Endothelial cell of hepatic sinusoid (primary cell): ENCODE data around the gene QKI.

Source experiments
- in situ Hi-C: cut with HindIII; loops from 2 replicates; pipeline ENCODE4 v1.10.0; 2017; ENCODE audit warnings: low sequenced_read_pairs

QKI gene

DNA sequence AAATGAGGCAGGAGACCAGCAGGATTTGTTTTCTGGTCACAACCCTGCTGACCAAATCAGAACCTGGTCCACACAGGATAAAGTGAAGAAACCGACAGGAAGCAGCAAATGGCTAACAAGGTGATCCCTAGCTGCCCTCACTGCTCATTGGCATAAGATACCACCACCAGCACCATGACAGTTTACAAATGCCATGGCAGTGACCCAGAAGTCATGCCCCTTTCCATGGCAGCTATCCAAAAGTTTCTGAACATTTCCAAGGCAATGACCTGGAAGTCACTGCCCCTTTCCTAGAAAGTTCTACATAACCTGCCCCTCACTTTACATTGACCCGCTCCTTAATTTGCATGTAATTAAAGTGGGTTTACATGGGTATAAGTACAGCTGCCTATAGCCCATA is 185.2 kb downstream of the QKI start:
- in situ Hi-C loops = no loop called here

DNA sequence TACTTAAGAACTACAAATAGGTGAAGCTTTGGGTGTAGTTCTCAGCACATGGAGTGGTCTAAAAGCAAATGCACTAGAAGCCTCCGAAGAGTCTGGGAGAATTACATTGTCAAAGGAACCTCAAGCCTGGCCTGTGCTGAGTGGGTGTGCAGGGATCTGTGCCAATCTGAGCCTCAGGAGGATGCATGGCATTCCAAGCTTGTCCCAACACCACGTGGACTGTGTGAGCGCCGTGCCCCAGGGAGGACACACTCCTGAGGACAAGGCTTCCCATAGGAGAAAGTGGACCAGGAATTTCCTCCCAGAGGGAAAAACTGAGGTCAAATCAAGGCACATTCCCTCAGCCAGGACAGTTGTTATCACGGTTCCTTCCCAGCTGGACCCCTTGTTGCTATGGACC is 185.8 kb downstream of the QKI start:
- in situ Hi-C loops = no loop called here

DNA sequence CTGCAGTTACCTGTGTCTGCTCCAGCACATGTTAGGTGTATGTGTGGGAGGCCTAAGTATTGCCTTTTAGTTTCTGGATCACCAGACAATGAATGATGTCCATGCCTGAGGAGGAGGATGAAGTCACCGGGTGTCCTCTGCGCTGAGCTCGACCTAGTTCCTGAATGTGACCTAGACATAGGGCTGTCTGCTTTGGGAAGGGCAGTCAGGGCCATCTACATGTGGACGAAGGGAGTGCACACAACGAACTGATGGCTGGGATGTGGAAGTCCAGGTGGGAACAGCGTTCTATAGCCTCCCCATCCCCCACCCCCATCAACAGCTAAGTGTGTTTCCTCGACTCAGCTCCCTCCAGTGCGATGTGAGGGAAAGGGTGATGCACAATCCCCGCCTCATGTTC is 186.3 kb downstream of the QKI start:
- in situ Hi-C loops = no loop called here

DNA sequence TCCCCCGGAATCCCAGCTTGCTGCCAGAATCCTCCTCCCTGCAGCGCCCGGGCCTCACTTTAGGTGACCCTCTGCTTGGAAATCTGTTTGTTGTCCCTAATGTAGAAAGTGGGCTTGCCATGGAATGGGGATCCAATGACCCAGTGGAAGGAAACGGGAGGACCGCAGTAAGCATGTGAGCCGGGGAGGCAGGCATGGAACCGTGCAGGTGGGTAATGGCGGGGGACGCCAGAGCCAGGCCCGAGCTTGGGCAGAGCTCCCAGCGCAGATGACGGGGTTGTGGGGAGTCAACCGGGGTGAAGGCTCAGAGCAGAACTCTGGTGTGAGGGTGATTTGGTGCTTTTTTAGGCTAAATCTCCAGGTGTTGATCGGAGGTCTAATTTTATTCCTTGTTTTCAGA is 188.3 kb downstream of the QKI start:
- in situ Hi-C loops = no loop called here

DNA sequence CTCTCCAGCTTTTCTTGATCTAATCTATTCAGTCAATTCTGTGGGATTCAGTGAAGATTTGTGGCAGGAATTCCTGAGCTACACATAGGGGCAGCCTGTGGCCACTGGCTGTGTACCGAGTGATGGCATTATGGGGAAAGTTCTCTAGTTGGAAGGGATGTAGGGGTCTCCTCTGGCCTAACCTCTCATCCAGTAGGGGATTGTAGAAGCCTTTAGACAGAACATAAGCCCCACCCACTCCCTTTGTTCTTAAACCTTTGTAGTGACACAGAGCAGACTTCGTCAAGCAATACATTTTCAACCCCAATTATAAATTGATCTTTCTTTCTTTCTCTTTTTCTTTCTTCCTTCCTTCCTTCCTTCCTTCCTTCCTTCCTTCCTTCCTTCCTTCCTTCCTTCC is 188.9 kb downstream of the QKI start:
- in situ Hi-C loops = no loop called here

DNA sequence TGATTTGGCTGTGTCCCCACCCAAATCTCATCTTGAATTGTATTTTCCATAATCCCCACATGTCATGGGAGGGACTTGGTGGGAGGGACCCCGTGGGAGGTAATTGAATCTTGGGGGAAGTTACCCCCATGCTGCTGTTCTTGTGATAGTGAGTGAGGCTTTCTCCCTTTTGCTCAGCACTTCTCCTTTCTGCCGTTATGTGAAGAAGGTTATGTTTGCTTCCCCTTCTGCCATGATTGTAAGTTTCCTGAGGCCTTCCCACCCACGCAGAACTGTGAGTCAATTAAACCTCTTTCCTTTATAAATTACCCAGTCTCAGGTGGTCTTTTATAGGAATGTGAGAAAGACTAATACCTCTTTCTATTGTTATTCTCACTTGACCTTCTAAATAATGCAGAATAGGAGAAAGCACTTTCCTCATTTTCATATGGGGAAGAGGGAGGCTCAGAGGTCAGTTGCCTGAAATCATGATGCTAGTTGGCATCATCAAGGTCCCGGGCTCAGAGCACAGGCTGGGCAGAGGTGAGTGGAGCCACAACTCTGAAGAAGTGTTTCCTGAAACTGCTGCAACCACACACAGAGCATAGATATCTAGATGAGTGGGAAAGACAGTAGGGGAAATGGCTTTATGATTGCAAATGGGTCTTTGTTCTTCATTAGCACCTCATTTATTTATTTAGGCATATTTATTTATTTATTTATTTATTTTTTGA is 191.0 kb downstream of the QKI start:
- in situ Hi-C loops = no loop called here

DNA sequence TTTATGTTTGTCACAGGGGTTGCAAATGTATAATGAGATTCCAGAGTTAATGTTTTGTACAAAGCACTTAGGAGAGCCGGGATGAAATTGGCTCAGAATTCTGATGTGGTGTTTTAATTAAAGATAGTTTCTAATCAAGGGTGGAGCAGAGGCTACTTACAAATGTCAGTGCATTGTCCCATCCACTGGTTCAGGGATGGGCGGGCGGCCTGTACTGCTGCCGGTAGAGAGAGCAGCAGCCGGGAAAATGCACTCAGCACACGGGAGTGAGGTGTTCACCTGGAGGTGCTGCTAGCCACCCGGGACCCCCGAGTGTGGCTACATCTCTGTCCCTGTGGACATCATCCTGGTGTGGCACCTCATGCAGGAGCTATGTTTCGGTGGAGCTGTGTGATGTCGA is 193.3 kb downstream of the QKI start:
- in situ Hi-C loops = no loop called here

DNA sequence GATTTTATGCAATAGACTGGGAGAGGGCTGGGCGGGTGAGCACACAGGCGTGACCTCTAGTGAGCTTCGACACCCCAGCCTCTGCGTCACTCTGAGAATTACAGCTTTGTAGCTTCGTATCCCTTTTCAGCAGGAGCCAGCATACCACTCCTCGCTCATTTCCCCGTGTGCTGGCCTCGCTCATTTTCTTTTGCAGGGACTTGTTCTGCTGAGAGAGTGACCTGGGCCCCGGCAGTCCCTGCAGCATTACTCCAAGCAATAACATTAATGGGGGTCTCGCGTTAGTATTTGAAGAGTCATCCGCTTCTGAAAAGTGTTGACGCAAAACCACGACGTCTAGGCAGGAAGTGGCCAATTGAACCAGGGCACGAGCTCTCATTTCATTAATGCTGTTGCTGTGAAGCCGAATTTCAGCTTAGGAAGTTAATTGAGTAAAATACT is 193.7 kb downstream of the QKI start:
- in situ Hi-C loops = no loop called here

DNA sequence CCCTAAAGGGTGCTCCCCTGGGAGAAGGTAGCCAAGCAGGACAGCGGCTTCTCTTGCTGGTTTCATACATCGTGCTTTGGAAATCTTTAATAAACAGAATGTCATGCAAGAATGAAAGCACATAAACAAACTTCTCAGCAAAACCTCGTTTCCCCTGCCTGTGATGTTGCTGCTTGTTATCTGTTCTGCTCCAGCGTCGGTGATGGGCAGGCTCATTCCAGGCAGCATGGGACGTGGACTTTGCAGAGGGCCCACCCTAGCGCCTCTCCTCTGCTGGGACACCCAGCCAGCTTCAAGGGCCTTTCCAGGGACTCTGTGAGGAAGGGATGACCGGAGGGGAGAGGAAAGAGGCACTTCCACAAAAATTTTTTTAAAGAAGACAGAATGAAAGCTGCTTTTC is 197.7 kb downstream of the QKI start:
- in situ Hi-C loops = no loop called here

DNA sequence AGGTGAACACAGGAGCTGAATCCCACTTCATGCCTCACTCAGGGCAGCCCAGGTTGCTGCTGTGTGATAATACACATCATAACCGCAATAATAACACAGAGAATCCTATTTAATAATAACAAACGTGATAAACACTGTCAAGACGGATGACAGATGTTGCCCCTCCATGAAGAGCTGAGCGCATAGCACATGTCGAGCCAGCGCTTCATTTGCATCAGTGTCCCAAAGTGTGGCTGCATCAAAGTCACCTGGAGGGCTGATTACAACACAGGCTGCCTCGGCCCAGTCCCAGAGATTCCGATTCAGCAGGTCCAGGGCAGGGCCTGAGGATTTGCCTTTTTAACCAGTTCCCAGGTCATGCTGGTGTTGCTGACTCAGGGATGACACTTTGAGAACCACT is 198.5 kb downstream of the QKI start:
- in situ Hi-C loops = no loop called here

DNA sequence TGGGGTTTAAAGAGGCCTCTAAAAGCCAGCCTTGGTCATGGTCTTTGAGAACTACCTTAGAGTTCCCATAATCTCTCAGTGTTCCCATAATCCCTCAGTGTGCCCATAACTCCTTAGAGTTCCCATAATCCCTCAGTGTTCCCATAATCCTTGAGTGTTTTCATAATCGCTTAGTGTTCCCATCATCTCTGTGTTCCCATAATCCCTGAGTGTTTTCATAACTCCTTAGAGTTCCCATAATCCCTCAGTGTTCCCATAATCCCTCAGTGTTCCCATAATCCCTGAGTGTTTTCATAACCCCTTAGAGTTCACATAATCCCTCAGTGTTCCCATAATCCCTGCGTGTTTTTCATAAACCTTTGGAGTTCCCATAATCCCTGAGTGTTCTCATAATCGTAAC is 199.2 kb downstream of the QKI start:
- in situ Hi-C loops = no loop called here

DNA sequence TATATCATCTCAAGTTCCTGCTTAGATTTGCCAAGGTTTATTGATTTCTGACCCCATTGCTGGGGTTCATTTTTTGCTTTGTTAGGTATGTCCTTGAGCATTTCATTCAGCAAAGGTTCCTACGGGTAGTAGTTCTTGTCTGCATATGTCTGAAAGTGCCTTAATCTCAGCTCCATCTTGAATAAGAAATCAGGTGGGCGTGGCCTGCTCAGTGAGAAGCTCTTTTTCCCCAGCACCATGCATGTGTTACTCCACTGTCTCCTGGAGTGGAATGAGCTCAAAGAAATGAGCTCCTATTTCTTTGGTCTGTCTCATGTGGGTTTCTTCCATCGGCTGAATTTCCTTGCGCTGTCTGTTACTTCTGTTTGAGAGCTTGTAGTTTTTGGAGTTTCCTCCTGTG is 201.9 kb downstream of the QKI start:
- in situ Hi-C loops = no loop called here

DNA sequence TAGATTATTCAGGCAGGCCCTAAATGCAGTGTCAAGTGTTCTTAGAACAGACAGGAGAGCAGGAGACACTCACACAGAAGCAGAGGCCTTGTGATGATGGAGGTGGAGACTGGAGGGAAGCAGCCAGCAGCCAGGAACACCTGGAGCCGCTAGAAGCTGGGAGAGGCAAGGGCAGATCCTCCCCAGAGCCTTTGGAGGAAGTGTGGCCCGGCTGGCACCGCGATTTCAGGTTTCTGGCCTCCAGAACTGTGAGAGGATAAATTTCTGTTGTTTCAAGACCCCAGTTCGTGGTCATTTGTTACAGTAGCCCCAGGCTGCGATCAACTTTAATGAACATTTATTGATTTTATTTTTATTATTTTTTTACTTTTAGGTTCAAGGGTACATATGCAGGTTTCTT is 203.0 kb downstream of the QKI start:
- in situ Hi-C loops = no loop called here

DNA sequence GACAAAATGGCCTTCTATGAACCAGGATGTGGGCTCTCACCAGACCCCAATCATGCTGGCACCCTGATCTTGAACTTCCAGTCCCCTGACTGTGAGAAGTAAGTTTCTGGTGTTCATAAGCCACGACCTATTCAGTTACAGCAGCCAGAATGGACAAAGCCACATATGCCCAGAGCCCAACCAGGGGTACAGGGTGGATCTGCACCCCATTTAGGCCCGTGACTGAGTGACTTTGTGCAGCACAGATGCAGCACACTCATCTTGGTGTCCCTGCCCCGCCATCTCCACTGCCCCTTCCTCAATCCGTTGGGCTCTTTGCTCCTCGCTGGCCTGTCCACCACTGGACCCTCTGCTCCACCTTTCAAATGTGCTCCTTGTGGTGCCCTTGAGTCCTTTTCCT is 205.6 kb downstream of the QKI start:
- in situ Hi-C loops = no loop called here

DNA sequence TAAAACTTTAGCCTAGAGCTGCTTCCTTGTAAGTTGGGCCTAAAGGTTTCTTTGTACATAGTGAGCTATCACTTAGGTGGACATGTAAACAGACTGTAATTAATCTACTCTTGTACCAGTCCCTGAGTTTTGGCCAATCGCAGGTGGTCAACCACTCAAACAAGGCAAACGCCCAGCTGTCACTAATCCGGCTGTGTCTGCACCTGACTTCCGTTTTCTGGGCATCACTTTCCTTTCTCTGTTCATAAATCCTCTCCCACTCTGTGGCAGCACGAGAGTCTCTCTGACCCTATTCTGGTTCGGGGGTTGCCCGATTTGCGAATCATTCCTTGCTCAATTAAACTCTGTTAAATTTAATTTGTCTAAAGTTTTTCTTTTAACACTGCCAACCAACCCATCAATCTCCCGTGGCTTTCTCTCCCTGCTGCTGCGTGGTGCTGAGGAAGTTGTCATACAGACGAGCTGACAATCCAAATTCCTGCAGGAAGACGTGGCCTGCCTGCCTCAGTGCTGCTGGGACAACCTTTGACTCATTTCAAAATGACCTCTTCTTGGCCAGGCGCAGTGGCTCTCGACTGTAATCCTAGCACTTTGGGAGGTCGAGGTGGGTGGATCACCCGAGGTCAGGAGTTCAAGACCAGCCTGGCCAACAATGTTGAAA is 206.3 kb downstream of the QKI start:
- in situ Hi-C loops = no loop called here

DNA sequence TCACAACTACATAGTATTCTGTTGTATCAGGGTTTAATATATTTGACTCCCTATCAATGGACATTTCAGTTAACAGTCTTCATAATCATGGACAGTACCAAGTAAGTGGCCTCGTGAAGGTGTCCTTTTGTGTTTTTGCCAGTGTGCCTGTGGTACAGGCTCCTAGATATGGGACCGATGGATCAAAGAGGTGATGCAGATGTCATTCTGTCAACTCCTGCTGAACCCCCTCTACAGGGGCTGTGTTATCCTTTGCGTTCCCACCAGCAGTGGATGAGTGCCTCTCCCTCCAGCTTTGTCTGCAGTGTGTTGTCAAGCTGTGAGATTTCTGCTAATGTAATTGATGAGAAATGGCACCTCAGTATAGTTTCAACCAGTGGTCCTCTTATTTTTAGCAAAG is 210.7 kb downstream of the QKI start:
- in situ Hi-C loops = no loop called here

DNA sequence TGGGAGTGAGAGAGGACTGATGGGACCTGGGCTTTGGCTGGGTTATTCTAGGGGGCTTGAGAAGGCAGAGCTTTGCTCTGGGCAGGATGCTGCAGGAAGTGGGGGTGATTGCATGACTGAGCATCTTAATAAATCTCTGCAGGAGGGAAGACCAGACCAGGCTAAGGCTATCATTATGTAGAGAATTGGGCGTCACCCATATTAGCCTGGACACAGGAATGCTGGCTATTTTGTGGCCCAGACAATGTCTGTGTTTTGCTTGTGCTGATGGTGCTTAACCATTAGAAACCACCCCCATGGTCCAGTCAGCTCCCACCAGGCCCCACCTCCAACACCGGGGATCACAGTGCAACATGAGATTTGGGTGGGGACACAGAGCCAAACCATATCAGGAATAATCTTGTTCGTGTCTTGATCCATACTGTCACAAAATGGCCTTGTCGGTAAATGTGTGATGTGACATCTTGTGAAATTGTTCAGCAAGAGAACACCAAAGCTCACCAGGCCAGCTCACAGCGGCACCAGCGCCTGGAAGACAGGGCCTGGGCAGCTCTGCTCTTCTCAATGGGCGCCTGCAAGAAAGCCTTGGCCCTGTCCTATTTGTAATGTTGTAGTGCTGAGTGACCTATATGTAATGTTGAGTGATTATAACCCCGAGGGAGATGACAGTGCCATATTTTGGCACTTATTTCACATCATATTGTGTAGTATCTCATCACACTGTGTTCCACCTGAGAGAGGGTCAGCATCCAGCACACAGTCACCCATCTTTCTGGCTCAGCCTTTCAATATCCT is 211.8 kb downstream of the QKI start:
- in situ Hi-C loops = no loop called here

DNA sequence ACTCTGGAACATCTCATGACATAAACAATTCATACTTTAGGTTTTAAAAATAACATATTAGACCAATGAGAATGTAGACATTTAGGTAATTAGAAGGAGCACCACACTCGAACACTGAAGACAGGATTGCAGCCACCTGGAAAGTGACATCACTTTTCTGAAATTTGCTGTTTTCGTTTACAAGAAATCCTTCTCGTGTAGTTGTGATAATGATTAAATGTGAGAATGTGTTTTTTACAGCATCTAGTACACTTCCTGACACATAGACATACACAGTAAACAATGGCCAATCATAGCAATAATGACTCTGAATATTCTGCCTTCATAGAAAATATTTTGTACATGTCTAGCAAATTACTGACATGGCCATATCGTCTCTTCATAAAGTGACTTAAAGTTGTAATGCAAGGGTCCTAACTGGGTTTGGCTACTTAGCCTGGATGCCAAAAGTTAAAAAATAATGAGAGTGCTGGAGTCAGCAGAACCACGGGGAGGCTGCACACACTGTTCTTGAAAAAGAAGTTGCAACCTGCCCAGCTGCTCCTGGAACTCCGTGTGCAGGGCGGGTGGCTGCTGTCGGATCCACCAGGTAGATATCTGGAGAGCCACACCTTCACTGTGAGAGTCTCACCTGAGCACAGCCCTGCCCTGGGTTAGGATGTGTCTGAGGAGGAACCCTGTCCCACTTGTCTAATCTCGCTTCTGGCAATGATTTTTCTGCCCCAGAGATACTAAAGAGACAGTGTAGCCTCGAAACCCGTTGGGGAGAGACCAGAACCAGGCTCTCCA is 212.9 kb downstream of the QKI start:
- in situ Hi-C loops = no loop called here
